ENCODE data around the gene CTU1. TPM values are rescaled to one million over a fixed set of nuclear protein-coding genes. Genes with fewer than 3 reads are reported as not detected.

Gene CTU1
- total RNA-seq, 4 donors from 2014 or later = 7.8 to 27.7 (median 8.4) TPM; not detected in 1

DNA sequence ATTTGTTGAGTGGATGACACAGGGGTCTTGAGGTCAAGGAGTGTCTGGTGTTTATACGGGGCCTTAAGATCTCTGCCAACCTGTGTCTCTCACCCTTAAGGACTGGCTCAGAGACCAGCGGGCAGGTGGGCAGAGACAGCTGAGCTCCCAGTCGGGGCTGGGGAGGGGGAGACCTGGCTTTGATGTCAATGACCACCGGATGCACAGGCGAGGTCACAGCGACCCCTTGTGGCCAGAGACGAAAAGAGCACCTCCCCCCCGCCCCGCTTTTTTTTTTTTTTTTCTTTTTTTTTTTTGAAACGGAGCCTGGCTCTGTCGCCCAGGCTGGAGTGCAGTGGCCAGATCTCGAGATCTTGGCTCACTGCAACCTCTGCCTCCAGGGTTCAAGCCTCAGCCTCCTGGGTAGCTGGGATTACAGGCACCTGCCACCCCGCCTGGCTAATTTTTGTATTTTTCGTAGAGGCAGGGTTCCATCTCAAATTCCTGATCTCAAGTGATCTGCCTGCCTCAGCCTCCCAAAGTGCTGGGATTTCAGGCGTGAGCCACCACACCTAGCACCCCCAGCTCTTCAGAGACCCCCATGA lies 13.4 kb downstream of the CTU1 start:
- no peaks in the 10 kb centered on the region for H3K27me3 ChIP-seq

DNA sequence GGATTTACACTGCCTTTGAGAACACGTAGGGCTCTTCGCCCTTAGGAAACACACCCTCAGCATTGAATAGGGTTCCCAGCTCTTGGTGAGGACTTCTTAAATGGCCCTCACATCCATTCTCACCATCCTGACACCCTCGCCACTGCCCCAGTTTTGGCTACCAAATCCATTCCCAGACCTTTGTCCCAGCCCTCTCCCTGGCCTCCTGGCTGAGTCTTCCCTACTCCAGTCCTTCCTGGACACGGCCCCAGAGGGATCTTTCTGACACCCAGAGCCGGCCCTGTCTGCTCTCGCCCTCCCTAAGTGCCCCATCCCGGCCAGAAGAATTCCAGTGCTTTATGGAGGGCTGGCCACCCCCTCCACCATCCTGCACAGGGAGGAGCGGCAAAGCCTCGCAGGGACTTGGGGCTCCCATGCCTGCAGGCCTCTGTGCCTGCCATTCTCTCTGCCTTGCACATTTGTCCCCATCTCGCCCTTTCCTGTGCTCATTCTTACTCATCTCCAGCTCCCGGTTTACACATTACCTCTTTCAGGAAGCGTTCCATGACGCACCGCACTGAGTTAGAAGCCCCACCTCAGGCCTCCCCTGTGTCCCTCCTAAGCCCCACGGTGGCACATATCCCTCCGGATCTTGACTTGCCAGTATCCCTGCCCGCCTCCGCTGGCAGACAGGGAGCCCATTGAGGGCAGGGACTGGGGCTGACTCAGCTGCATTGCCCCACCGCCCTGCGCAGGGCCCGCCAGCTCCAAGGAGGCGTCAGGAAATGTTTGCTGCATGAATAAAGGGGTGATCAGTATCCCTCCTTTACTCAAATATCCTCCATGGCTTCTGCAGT lies 14.5 kb downstream of the CTU1 start:
- intact Hi-C loops (cut with DNase I; ENCODE audit: low total_unique reads) = no loop called here
- Histone ChIP-seq H3K9me3 (no peaks in the 10 kb centered on the region), H3K27me3 (no peaks in the 10 kb centered on the region), H3K36me3 (no peaks in the 10 kb centered on the region), H3K27ac (no peak overlapping the region), H3K4me3 (no peak overlapping the region), H3K4me1 (no peaks in the 10 kb centered on the region)
- DNase-seq = no peak
- TF ChIP-seq, protein P1, sequence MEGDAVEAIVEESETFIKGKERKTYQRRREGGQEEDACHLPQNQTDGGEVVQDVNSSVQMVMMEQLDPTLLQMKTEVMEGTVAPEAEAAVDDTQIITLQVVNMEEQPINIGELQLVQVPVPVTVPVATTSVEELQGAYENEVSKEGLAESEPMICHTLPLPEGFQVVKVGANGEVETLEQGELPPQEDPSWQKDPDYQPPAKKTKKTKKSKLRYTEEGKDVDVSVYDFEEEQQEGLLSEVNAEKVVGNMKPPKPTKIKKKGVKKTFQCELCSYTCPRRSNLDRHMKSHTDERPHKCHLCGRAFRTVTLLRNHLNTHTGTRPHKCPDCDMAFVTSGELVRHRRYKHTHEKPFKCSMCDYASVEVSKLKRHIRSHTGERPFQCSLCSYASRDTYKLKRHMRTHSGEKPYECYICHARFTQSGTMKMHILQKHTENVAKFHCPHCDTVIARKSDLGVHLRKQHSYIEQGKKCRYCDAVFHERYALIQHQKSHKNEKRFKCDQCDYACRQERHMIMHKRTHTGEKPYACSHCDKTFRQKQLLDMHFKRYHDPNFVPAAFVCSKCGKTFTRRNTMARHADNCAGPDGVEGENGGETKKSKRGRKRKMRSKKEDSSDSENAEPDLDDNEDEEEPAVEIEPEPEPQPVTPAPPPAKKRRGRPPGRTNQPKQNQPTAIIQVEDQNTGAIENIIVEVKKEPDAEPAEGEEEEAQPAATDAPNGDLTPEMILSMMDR (IDR thresholded peaks at IDR 0.05) = no peak
- TF ChIP-seq POLR2A (IDR thresholded peaks at IDR 0.05) = no peak

More for the DNA sequence above, 13.4 kb downstream of the CTU1 start:
- no peak for TF ChIP-seq POLR2A (IDR thresholded peaks at IDR 0.05)
- TF ChIP-seq, protein P1 (IDR thresholded peaks at IDR 0.05) = peak; percentile 29 to 48 (median 45)
- Histone ChIP-seq H3K4me3 (no peak overlapping the region), H3K27ac (no peak overlapping the region), H3K4me1 (no peaks in the 10 kb centered on the region), H3K9me3 (no peaks in the 10 kb centered on the region), H3K36me3 (no peaks in the 10 kb centered on the region)
- intact Hi-C loops (cut with DNase I; ENCODE audit: low total_unique reads) = no loop called here
- DNase-seq = no peak

DNA sequence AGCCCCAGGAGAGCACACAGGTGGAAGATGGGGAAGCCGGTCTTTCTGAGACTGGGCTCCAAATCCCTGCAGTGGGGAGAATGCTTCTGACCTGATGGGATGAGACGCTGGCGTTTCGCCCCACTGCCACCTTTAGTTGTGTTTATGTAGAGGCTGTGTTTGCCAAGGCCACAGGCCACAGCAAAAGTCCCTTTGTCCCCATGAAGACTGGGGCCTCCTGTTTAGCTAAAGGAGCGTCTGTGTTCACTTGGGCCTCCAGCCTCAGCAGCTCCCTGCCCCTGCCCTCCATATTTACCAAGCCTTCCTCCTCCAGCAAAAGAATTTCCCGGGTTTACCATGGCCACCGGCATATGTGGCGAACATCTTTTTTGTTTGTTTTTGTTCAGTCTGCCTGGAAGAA lies 15.1 kb downstream of the CTU1 start:
- no peaks in the 10 kb centered on the region for H3K4me1 ChIP-seq
- H3K9me3 ChIP-seq = no peaks in the 10 kb centered on the region
- H3K4me3 ChIP-seq = no peak overlapping the region
- DNase-seq = no peak
- TF ChIP-seq, protein P1 (IDR thresholded peaks at IDR 0.05) = no peak
- no peak for TF ChIP-seq POLR2A (IDR thresholded peaks at IDR 0.05)
- H3K27me3 ChIP-seq = no peaks in the 10 kb centered on the region
- no peak overlapping the region for H3K27ac ChIP-seq
- no peaks in the 10 kb centered on the region for H3K36me3 ChIP-seq
- intact Hi-C loops (cut with DNase I; ENCODE audit: low total_unique reads) = no loop called here

DNA sequence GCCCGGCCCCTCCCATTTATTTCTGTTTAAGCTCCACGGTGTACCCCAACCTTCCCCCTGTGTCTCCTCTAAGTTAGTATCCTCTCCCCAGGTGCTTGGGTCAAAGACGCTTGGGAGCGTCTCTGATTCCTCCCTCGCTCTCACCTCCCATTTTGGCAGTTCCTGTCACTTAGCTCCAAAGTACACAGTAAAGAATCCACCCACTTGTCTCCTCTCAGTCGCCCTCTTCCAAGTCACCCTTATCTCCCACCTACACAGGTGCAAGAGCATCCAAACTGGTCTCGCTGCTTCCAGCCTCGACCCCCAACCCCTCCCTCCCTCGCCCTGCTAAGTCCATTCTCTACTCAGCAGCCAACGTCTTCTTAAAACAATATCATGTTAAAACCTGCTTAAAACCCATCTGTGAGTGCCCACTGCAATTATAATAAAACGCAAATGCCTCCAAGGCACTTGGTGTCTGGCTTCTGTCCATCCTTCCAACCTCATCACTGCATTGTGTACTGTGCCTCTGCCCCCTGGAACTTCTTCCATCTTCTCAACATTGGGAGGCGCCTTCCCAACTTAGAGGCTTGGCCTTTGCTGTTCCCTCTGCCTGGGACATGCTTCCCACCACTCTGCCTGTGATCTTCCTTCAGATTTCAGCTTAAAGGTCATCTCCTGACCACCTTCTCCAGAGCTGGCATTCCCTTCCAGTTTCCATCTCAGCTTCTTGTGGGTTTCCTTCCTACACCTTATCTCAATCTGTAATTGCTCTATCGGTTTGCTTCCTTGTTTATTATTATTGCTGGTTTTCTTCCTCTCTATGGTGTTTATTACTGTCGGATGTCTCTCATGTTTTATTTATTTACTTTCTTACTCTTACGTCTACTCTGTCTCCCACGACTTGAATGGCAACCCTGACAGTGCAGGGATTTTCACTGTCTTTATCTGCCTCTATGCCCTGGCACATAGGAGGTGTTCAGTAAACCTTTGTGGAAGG lies 16.0 kb downstream of the CTU1 start:
- DNase-seq = no peak
- Histone ChIP-seq H3K27me3 (no peaks in the 10 kb centered on the region), H3K27ac (no peak overlapping the region), H3K4me1 (no peaks in the 10 kb centered on the region), H3K36me3 (no peaks in the 10 kb centered on the region), H3K4me3 (no peak overlapping the region), H3K9me3 (no peaks in the 10 kb centered on the region)
- intact Hi-C loops (cut with DNase I; ENCODE audit: low total_unique reads) = no loop called here
- TF ChIP-seq POLR2A (IDR thresholded peaks at IDR 0.05) = no peak
- TF ChIP-seq, protein P1 (IDR thresholded peaks at IDR 0.05) = no peak

Measured in uterus (tissue), 4 donors.